Esophagus muscularis mucosa (tissue), 4 donors: Measurements from ENCODE around the gene TFAP2E. TPM values are rescaled to one million over a fixed set of nuclear protein-coding genes. Genes with fewer than 3 reads are reported as not detected.
A peak's percentile ranks its signal among the peaks of the same experiment; 100 is the strongest.

Source experiments
- DNase-seq: peaks from one replicate; pipeline ENCODE4 v3.0.0-alpha.2; 2017; ENCODE audit errors: extremely low spot score
- H3K27ac ChIP-seq, 4 donors: fragments of 200-600 bp; sonication (generic); replicated peaks in 1 of 4; 1 replicate in 3 of 4; 2 replicates in 1 of 4; pipeline ENCODE4 v1.5.1; 2016 to 2019; ENCODE audit warnings: mild to moderate bottlenecking in 1 of 4
- H3K27me3 ChIP-seq, 4 donors: fragments of 200-600 bp; sonication (generic); one replicate each; pipeline versions ENCODE4 v1.5.1 to v1.6.0; 2016 to 2019
- H3K36me3 ChIP-seq, 4 donors: fragments of 200-600 bp; sonication (generic); one replicate each; pipeline ENCODE4 v1.5.1; 2016 to 2019
- H3K4me1 ChIP-seq, 4 donors: fragments of 200-600 bp; sonication (generic); one replicate each; pipeline ENCODE4 v1.5.1; 2016 to 2019
- H3K4me3 ChIP-seq, 4 donors: fragments of 200-600 bp; sonication (generic); 1 replicate in 2 of 4; 2 replicates in 2 of 4; pipeline ENCODE4 v1.5.1; 2016 to 2019; ENCODE audit warnings: mild to moderate bottlenecking in 4 of 4, moderate library complexity in 1 of 4
- H3K9me3 ChIP-seq, 4 donors: fragments of 200-600 bp; sonication (generic); 1 replicate in 3 of 4; 2 replicates in 1 of 4; pipeline ENCODE4 v1.5.1; 2016 to 2019
- EP300 ChIP-seq: sonication (generic); formaldehyde crosslinking; IDR thresholded peaks from one replicate; pipeline ENCODE4 v1.6.1; 2017; ENCODE audit warnings: antibody characterized with exemption
- POLR2A ChIP-seq: fragments of 450-650 bp; IDR thresholded peaks from one replicate; pipeline ENCODE4 v1.6.1; 2017; ENCODE audit warnings: antibody characterized with exemption, moderate library complexity, mild to moderate bottlenecking, low read depth
- POLR2AphosphoS5 ChIP-seq, 2 donors: sonication (generic); formaldehyde crosslinking; IDR thresholded peaks; one replicate each; pipeline ENCODE4 v1.6.1; 2017; ENCODE audit warnings: antibody characterized with exemption in 2 of 2
- WGBS: methylation state at CpG from one replicate; pipeline ENCODE4 v1.1.5; 2018; 5-methylcytosine and 5-hydroxymethylcytosine counted together
- intact Hi-C: fragments of 100-400 bp; cut with DNase I; formaldehyde crosslinking; loops from one replicate; pipeline ENCODE4 v1.15.1; 2023
- total RNA-seq, 4 donors: library from RNA; depleted of rRNA; stranded (reverse); fragments of >200 nt; gene quantifications; one replicate each; pipeline versions ENCODE4 v1.1.0 to v1.2.1, GENCODE V29; 2016
- TF ChIP-seq, protein P1 (sequence below), 3 experiments: fragments of 200-600 bp in 2 of 3; fragments of 450-650 bp in 1 of 3; sonication (generic) in 2 of 3; IDR thresholded peaks; one replicate each; pipeline ENCODE4 v1.5.1; 2017 to 2019; ENCODE audit warnings: antibody characterized with exemption in 3 of 3, mild to moderate bottlenecking in 2 of 3, moderate library complexity in 1 of 3

TFAP2E gene
- total RNA-seq, 4 donors from 2014 or later: 0.33 to 0.71 (median 0.63) TPM; not detected in 1

DNA sequence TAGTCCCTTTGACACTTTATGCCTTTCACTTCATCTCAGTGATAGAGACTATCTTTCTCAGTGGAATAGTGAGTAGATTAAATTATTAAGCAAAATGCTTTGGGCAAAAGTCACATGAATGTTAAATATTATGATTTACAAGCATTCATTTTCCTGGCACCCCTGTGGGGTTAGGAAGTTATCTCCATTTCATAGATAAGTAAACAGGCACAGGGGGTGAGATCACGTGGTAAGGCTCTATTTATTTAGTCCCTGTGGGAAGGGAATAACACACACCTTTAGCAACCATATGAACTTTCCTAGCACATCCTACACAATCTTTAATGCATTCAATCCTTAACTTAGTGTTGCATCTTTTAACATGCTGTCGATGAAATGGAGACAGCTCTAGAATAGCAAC lies 55.9 kb downstream of the TFAP2E start:
- Histone ChIP-seq H3K36me3 (peaks cover 23 to 88% (median 68%) of the 10 kb centered on the region in 4 donors), H3K4me3 (no peak overlapping the region), H3K27me3 (no peaks in the 10 kb centered on the region), H3K27ac (no peak overlapping the region), H3K9me3 (no peaks in the 10 kb centered on the region), H3K4me1 (peaks cover 0 to 8% (median 0%) of the 10 kb centered on the region in 4 donors)
- TF ChIP-seq EP300: no peak
- TF ChIP-seq, protein P1, sequence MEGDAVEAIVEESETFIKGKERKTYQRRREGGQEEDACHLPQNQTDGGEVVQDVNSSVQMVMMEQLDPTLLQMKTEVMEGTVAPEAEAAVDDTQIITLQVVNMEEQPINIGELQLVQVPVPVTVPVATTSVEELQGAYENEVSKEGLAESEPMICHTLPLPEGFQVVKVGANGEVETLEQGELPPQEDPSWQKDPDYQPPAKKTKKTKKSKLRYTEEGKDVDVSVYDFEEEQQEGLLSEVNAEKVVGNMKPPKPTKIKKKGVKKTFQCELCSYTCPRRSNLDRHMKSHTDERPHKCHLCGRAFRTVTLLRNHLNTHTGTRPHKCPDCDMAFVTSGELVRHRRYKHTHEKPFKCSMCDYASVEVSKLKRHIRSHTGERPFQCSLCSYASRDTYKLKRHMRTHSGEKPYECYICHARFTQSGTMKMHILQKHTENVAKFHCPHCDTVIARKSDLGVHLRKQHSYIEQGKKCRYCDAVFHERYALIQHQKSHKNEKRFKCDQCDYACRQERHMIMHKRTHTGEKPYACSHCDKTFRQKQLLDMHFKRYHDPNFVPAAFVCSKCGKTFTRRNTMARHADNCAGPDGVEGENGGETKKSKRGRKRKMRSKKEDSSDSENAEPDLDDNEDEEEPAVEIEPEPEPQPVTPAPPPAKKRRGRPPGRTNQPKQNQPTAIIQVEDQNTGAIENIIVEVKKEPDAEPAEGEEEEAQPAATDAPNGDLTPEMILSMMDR (IDR thresholded peaks at IDR 0.05): no peak
- no peak for TF ChIP-seq POLR2A
- no peak for TF ChIP-seq POLR2AphosphoS5 (IDR thresholded peaks at IDR 0.05)
- no peak for DNase-seq
- intact Hi-C loops: no loop called here
- 56% methylated on average over 2 of the region's 2 CpGs for WGBS

DNA sequence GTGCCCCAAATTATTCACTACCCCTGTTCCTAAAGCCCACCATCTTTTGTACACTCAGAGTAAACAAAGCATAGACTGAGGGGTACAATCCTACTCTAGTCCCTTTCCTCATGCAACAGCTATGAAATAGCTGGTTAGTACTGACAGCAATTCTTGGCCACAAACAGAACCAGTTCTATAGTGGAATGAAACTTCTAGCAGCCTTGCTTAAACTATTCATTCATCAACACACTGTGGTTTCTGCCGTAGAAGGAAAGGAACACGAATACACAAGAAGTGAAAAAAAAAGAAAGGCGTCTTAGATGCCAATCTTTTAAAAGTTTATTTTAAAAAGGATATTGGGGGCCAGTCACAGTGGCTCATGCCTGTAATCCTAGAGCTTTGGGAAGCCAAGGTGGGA lies 58.3 kb downstream of the TFAP2E start:
- Histone ChIP-seq H3K4me1 (peaks cover 2 to 8% (median 5%) of the 10 kb centered on the region in 4 donors), H3K27me3 (no peaks in the 10 kb centered on the region), H3K27ac (no peak overlapping the region), H3K4me3 (no peak overlapping the region), H3K36me3 (peaks cover 30 to 87% (median 75%) of the 10 kb centered on the region in 4 donors), H3K9me3 (no peaks in the 10 kb centered on the region)
- DNase-seq: no peak
- WGBS: 78% methylated on average over 3 of the region's 3 CpGs
- TF ChIP-seq EP300 (no peak), POLR2A (no peak)
- intact Hi-C loops: no loop called here

DNA sequence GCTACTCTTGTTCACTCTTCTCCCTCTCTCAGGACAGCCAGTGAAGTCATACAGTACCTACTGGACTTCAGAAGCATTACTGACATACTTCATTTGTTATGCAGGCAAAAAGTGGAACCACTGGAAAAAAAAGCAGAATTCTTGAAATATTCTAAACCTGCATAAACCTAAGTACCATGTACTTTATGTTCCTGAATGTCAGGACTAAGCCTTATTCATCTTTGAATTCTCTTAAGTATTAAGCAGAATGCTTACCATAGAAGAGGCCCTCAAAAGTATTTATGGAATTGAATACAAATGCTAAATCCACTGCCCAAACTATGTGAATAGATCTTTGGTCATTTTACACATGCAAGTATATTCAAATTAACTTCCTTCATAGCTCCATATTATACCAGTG lies 60.4 kb downstream of the TFAP2E start:
- intact Hi-C loops: no loop called here
- DNase-seq: no peak
- H3K36me3 ChIP-seq: peaks cover 24 to 75% (median 69%) of the 10 kb centered on the region in 4 donors
- H3K27ac ChIP-seq: no peak overlapping the region
- no peak overlapping the region for H3K4me3 ChIP-seq
- no peaks in the 10 kb centered on the region for H3K27me3 ChIP-seq
- H3K4me1 ChIP-seq: peaks cover 20 to 27% (median 25%) of the 10 kb centered on the region in 4 donors
- H3K9me3 ChIP-seq: no peaks in the 10 kb centered on the region
- TF ChIP-seq, protein P1 (IDR thresholded peaks at IDR 0.05): no peak
- TF ChIP-seq POLR2A: no peak

DNA sequence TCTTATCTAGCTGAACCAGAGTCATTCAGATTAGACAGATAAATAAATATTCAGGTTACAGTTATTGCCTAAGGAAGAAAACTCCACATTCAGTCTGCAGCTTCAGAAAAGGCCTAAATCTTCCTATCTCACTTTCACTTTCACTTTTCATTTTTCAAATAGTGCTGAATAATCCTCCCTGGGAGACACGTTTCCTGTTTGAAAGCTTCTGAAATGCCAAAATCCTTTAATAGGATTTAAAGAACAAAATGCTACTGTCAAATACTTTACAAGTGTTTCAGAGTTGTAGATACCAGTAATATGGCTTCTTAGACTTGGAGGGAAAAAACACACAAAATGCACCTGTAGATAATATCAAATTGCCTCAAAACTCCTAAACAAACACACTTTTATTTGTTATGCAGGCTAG lies 64.3 kb downstream of the TFAP2E start:
- Histone ChIP-seq H3K4me3 (peak overlapping the region; percentile 29 to 43 (median 39)), H3K9me3 (no peaks in the 10 kb centered on the region), H3K27ac (peak overlapping the region; percentile 66 to 70 (median 69)), H3K4me1 (peaks cover 29 to 51% (median 49%) of the 10 kb centered on the region in 4 donors), H3K27me3 (no peaks in the 10 kb centered on the region), H3K36me3 (peaks cover 17 to 37% (median 31%) of the 10 kb centered on the region in 4 donors)
- DNase-seq: no peak
- WGBS: 0% methylated on average over 1 of the region's 1 CpG
- intact Hi-C loops: no loop called here
- TF ChIP-seq, protein P1 (IDR thresholded peaks at IDR 0.05): no peak
- TF ChIP-seq POLR2AphosphoS5 (IDR thresholded peaks at IDR 0.05) (no peak), EP300 (no peak), POLR2A (no peak)

DNA sequence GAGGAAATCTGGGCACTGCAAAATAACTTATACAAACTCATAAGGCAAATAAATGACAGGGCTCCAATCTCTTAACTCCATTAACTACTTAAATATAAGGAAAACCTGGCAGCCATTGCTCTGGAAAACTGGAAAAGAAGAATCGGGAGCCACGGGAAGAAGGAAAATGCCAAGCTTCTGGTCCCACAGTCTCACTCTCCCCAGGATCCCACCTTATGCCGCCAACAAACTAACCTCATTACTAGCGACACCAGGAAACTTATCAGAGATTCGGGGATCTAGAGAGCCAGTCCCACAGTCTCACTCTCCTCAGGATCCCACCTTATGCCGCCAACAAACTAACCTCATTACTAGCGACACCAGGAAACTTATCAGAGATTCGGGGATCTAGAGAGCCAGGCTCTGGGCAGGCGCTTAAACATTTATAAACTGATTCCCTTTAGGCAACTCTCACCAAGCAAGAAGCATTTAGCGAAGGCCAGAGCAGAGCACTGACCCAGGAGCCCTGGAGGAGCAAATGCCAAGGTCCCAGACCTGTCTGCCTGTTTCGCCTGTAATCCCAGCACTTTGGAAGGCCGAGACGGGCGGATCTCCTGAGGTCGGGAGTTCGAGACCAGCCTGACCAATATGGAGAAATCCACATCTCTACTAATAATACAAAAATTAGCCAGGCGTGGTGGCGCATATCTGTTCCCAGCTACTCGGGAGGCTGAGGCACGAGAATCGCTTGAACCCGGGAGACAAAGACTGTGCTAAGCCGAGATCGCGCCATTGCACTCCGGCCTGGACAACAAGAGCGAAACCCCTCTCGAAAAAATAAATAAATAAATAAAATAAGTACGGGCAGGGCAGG lies 67.5 kb downstream of the TFAP2E start:
- H3K27me3 ChIP-seq: peaks cover 0 to 11% (median 0%) of the 10 kb centered on the region in 4 donors
- H3K9me3 ChIP-seq: no peaks in the 10 kb centered on the region
- H3K4me1 ChIP-seq: peaks cover 29 to 55% (median 50%) of the 10 kb centered on the region in 4 donors
- H3K4me3 ChIP-seq: peak overlapping the region; percentile 83 to 92 (median 86)
- TF ChIP-seq POLR2A (no peak), EP300 (no peak), POLR2AphosphoS5 (IDR thresholded peaks at IDR 0.05) (no peak)
- TF ChIP-seq, protein P1 (IDR thresholded peaks at IDR 0.05): no peak
- 17% methylated on average over 28 of the region's 29 CpGs for WGBS
- DNase-seq: no peak
- peaks cover 0 to 5% (median 0%) of the 10 kb centered on the region in 4 donors for H3K36me3 ChIP-seq
- H3K27ac ChIP-seq: peak overlapping the region; percentile 89 to 95 (median 92)
- intact Hi-C loops: loop anchor here (5.0 kb wide), 2 partner anchors 77 to 78 kb away; partner anchors contain the start of gene C1orf216
